ENCODE measurements around the gene IGHMBP2. TPM values are rescaled to one million over a fixed set of nuclear protein-coding genes. Genes with fewer than 3 reads are reported as not detected.

Gene IGHMBP2
- polyA plus RNA-seq, 1 donor from 2014 or later = 9.5 TPM

- Histone ChIP-seq H3K9me2 (ENCODE audit: insufficient read depth, low read length) (no peaks in the 10 kb centered on the region), H3K36me3 (ENCODE audit: insufficient read depth, low read length) (no peaks in the 10 kb centered on the region), H3K27ac (ENCODE audit: low read length) (no peak overlapping the region), H2AFZ (ENCODE audit: low read depth, low read length) (no peak overlapping the region), H3K4me2 (ENCODE audit: low read length) (no peak overlapping the region), H3K27me3 (ENCODE audit: insufficient read depth, low read depth, low read length) (no peaks in the 10 kb centered on the region), H3F3A (ENCODE audit: insufficient read depth, low read length, poor library complexity, severe bottlenecking) (no peaks in the 10 kb centered on the region), H3K9me3 (ENCODE audit: low read length) (no peaks in the 10 kb centered on the region), H3K9ac (ENCODE audit: low read length) (no peak overlapping the region), H3K4me3 (ENCODE audit: low read length) (no peak overlapping the region), H4K20me1 (ENCODE audit: insufficient read depth) (no peaks in the 10 kb centered on the region), H3K79me2 (replicated peaks; ENCODE audit: insufficient read depth, low read length) (no peaks in the 10 kb centered on the region)
- TF ChIP-seq MXI1 (conservative IDR thresholded peaks at IDR 0.05; ENCODE audit: poor library complexity, severe bottlenecking) = no peak
- no peak for TF ChIP-seq TAF1 (IDR thresholded peaks at IDR 0.05; ENCODE audit: low read depth)
- TF ChIP-seq EP300 (conservative IDR thresholded peaks at IDR 0.05; ENCODE audit: poor library complexity, severe bottlenecking) = no peak
- TF ChIP-seq REST (IDR thresholded peaks at IDR 0.05; ENCODE audit: borderline replicate concordance) = no peak
- TF ChIP-seq EZH2 (IDR thresholded peaks at IDR 0.05; ENCODE audit: borderline replicate concordance, insufficient read depth, low read length, poor library complexity, severe bottlenecking) = no peak
- TF ChIP-seq RAD21 (conservative IDR thresholded peaks at IDR 0.05) = no peak
- no peak for TF ChIP-seq CTCF (IDR thresholded peaks at IDR 0.05; ENCODE audit: poor library complexity, severe bottlenecking)
- no peak for TF ChIP-seq POLR2AphosphoS5 (IDR thresholded peaks at IDR 0.05)
- TF ChIP-seq SMC3 (conservative IDR thresholded peaks at IDR 0.05; ENCODE audit: poor library complexity) = no peak
Observed at GRCh38 chr11:68946416-68947090, 42.9 kb downstream of the IGHMBP2 start.

GRCh38 chr11:68947151-68947550 lies 43.5 kb downstream of the IGHMBP2 start:
- H3K36me3 ChIP-seq (ENCODE audit: insufficient read depth, low read length) = no peaks in the 10 kb centered on the region
- H3K27me3 ChIP-seq (ENCODE audit: insufficient read depth, low read depth, low read length) = no peaks in the 10 kb centered on the region
- no peak overlapping the region for H3K27ac ChIP-seq (ENCODE audit: low read length)
- no peaks in the 10 kb centered on the region for H3K79me2 ChIP-seq (replicated peaks; ENCODE audit: insufficient read depth, low read length)
- no peak overlapping the region for H3K4me3 ChIP-seq (ENCODE audit: low read length)
- no peak overlapping the region for H2AFZ ChIP-seq (ENCODE audit: low read depth, low read length)
- H3K9me2 ChIP-seq (ENCODE audit: insufficient read depth, low read length) = no peaks in the 10 kb centered on the region
- no peaks in the 10 kb centered on the region for H3F3A ChIP-seq (ENCODE audit: insufficient read depth, low read length, poor library complexity, severe bottlenecking)
- no peaks in the 10 kb centered on the region for H4K20me1 ChIP-seq (ENCODE audit: insufficient read depth)
- no peak overlapping the region for H3K9ac ChIP-seq (ENCODE audit: low read length)
- H3K4me2 ChIP-seq (ENCODE audit: low read length) = no peak overlapping the region
- no peaks in the 10 kb centered on the region for H3K9me3 ChIP-seq (ENCODE audit: low read length)
- TF ChIP-seq SMC3 (conservative IDR thresholded peaks at IDR 0.05; ENCODE audit: poor library complexity) = no peak
- no peak for TF ChIP-seq POLR2AphosphoS5 (IDR thresholded peaks at IDR 0.05)
- no peak for TF ChIP-seq EP300 (conservative IDR thresholded peaks at IDR 0.05; ENCODE audit: poor library complexity, severe bottlenecking)
- no peak for TF ChIP-seq TAF1 (IDR thresholded peaks at IDR 0.05; ENCODE audit: low read depth)
- TF ChIP-seq EZH2 (IDR thresholded peaks at IDR 0.05; ENCODE audit: borderline replicate concordance, insufficient read depth, low read length, poor library complexity, severe bottlenecking) = no peak
- no peak for TF ChIP-seq RAD21 (conservative IDR thresholded peaks at IDR 0.05)
- no peak for TF ChIP-seq MXI1 (conservative IDR thresholded peaks at IDR 0.05; ENCODE audit: poor library complexity, severe bottlenecking)
- no peak for TF ChIP-seq REST (IDR thresholded peaks at IDR 0.05; ENCODE audit: borderline replicate concordance)
- no peak for TF ChIP-seq CTCF (IDR thresholded peaks at IDR 0.05; ENCODE audit: poor library complexity, severe bottlenecking)

Measured in neural cell (in vitro differentiated cells).